GM12878 (cell line): ENCODE data around the gene KDM1B. TPM values are rescaled to one million over a fixed set of nuclear protein-coding genes. Genes with fewer than 3 reads are reported as not detected.

Experiments
- ASH2L ChIP-seq: fragments of 300-600, 200-600 bp; sonication (generic); IDR thresholded peaks from 2 replicates; pipeline ENCODE4 v1.6.1; 2017; ENCODE audit warnings: low read depth, mild to moderate bottlenecking, borderline replicate concordance
- BCLAF1 ChIP-seq: fragments of 450-650 bp; IDR thresholded peaks from 2 replicates; pipeline ENCODE4 v1.6.1; 2017; ENCODE audit warnings: antibody characterized with exemption, mild to moderate bottlenecking, moderate library complexity
- CBX5 ChIP-seq: sonication (generic); IDR thresholded peaks from 2 replicates; pipeline ENCODE4 v1.6.1; 2016; ENCODE audit warnings: low read depth, moderate library complexity, mild to moderate bottlenecking, inconsistent platforms
- CHD4 ChIP-seq: fragments of 200-600 bp; sonication (generic); IDR thresholded peaks from 2 replicates; pipeline ENCODE4 v1.6.1; 2016; ENCODE audit warnings: mild to moderate bottlenecking
- CREM ChIP-seq: IDR thresholded peaks from 2 replicates; pipeline ENCODE4 v1.6.1; 2014; ENCODE audit warnings: antibody characterized with exemption, low read depth
- EED ChIP-seq: sonication (generic); IDR thresholded peaks from 2 replicates; pipeline ENCODE4 v1.6.1; 2016; ENCODE audit warnings: antibody characterized with exemption, low read depth
- FOS ChIP-seq: IDR thresholded peaks from 3 replicates; pipeline ENCODE4 v1.6.1; 2011; ENCODE audit warnings: borderline replicate concordance; ENCODE audit not compliant: insufficient read length; ENCODE audit errors: extremely low read depth
- HSF1 ChIP-seq: fragments of 150-350 bp; IDR thresholded peaks from 2 replicates; pipeline ENCODE4 v1.6.1; 2014; ENCODE audit warnings: mild to moderate bottlenecking, low read depth, low read length
- IKZF1 ChIP-seq: fragments of 450-650 bp; conservative IDR thresholded peaks from 2 replicates; pipeline ENCODE4 v1.6.1; 2017; ENCODE audit warnings: antibody characterized with exemption, mild to moderate bottlenecking
- IKZF2 ChIP-seq, 2 experiments: fragments of 450-650 bp; IDR thresholded peaks; 2 replicates each; pipeline ENCODE4 v1.6.1; 2017; ENCODE audit warnings: mild to moderate bottlenecking in 2 of 2, moderate library complexity in 2 of 2
- JUNB ChIP-seq: IDR thresholded peaks from 2 replicates; pipeline ENCODE4 v1.6.1; 2016; ENCODE audit warnings: antibody characterized with exemption, mild to moderate bottlenecking
- MEF2A ChIP-seq: IDR thresholded peaks from 2 replicates; pipeline ENCODE4 v1.6.1; 2011; ENCODE audit warnings: low read depth, mild to moderate bottlenecking, low read length, moderate library complexity; ENCODE audit not compliant: insufficient read depth
- MTA3 ChIP-seq: IDR thresholded peaks from 2 replicates; pipeline ENCODE4 v1.6.1; 2012; ENCODE audit warnings: low read length, inconsistent platforms, borderline replicate concordance
- MXI1 ChIP-seq: fragments of 150-350 bp; IDR thresholded peaks from 2 replicates; pipeline ENCODE4 v1.6.1; 2011; ENCODE audit warnings: low read depth, mild to moderate bottlenecking, inconsistent platforms, low read length, improper control_type of control experiment
- NBN ChIP-seq: fragments of 450-650 bp; IDR thresholded peaks from 2 replicates; pipeline ENCODE4 v1.6.1; 2016
- NFIC ChIP-seq: IDR thresholded peaks from 2 replicates; pipeline ENCODE4 v1.6.1; 2012; ENCODE audit warnings: low read depth, mild to moderate bottlenecking, inconsistent platforms, low read length, moderate library complexity
- NKRF ChIP-seq: fragments of 450-650 bp; conservative IDR thresholded peaks from 2 replicates; pipeline ENCODE4 v1.6.1; 2017; ENCODE audit warnings: mild to moderate bottlenecking, moderate library complexity
- PAX5 ChIP-seq: IDR thresholded peaks from 2 replicates; pipeline ENCODE4 v1.6.1; 2011; ENCODE audit warnings: low read depth, low read length, borderline replicate concordance
- POLR2A ChIP-seq: IDR thresholded peaks from 2 replicates; pipeline ENCODE4 v1.6.1; 2011; ENCODE audit warnings: low read depth, mild to moderate bottlenecking, low read length
- RUNX3 ChIP-seq: IDR thresholded peaks from 2 replicates; pipeline ENCODE4 v1.6.1; 2012; ENCODE audit warnings: low read length, inconsistent platforms
- SKIL ChIP-seq: fragments of 450-650 bp; IDR thresholded peaks from 2 replicates; pipeline ENCODE4 v1.6.1; 2017; ENCODE audit warnings: mild to moderate bottlenecking, low read depth, inconsistent platforms; ENCODE audit not compliant: poor library complexity, severe bottlenecking
- SMC3 ChIP-seq: IDR thresholded peaks from 2 replicates; pipeline ENCODE4 v1.6.1; 2011; ENCODE audit warnings: low read length, improper control_type of control experiment, borderline replicate concordance
- TARDBP ChIP-seq: IDR thresholded peaks from 2 replicates; pipeline ENCODE4 v1.6.1; 2016; ENCODE audit warnings: borderline replicate concordance
- TCF12 ChIP-seq: IDR thresholded peaks from 2 replicates; pipeline ENCODE4 v1.6.1; 2011; ENCODE audit warnings: low read depth, mild to moderate bottlenecking, low read length
- polyA plus RNA-seq, 11 experiments: library from polyadenylated mRNA; depleted of rRNA in 4 of 11; unstranded in 6 of 11; stranded (reverse) in 5 of 11; fragments of >200 nt; fragmentation: Nextera tagmentation in 4 of 11; fragmentation: Illumina TruSeq in 1 of 11; extraction: Ambion mirVana in 4 of 11; extraction: Trizol in 1 of 11; gene quantifications; 1 replicate in 1 of 11; 2 replicates in 10 of 11; pipeline versions ENCODE4 v1.2.1 to v1.2.3, GENCODE V29; 2011 to 2016; ENCODE audit warnings: inconsistent platforms in 2 of 11, missing spikeins in 2 of 11, low read depth in 1 of 11
- total RNA-seq, 4 experiments: library from RNA; depleted of rRNA in 3 of 4; stranded (reverse); fragments of >200 nt in 3 of 4; fragmentation: Illumina TruSeq in 1 of 4; extraction: Trizol in 1 of 4; gene quantifications; 2 replicates each; pipeline versions ENCODE4 v1.2.1 to v1.2.3, GENCODE V29; 2013 to 2021

KDM1B gene
- total and polyA plus RNA-seq, 10 of the 15 experiments (the other 5 are each of a cell fraction or from before 2014, with no cell fraction given) = 1.7 to 22.5 (median 13.9) TPM

GRCh38 chr6:18155864-18156421 lies 721 bp downstream of the KDM1B start (continued):
- TF ChIP-seq MEF2A = 0 out of 2 replicates have a peak, but pooled peaks have one; percentile 36
- peak; percentile 53 to 67; a peak in 2 of 4 replicates for TF ChIP-seq IKZF2 (IDR thresholded peaks at IDR 0.05)
- TF ChIP-seq CHD4 = no peak
- TF ChIP-seq CBX5 = 0 out of 2 replicates have a peak, but pooled peaks have one; percentile 38
- TF ChIP-seq NFIC = peak; percentile 65; the same call in 1 of the 2 replicates
- peak; percentile 37 for TF ChIP-seq NKRF
- no peak for TF ChIP-seq HSF1
- no peak for TF ChIP-seq BCLAF1
- TF ChIP-seq TCF12 = peak; percentile 74
- TF ChIP-seq POLR2A = no peak
- TF ChIP-seq JUNB = peak; percentile 13; the same call in 1 of the 2 replicates
- TF ChIP-seq RUNX3 = peak; percentile 75
- peak; percentile 62; the same call in 1 of the 2 replicates for TF ChIP-seq MTA3
- peak; percentile 17; the same call in 1 of the 2 replicates for TF ChIP-seq SMC3
- TF ChIP-seq NBN = peak; percentile 46; the same call in 1 of the 2 replicates
- no peak for TF ChIP-seq FOS
- no peak for TF ChIP-seq ASH2L
- peak; percentile 66 for TF ChIP-seq IKZF1
- 0 out of 2 replicates have a peak, but pooled peaks have one; percentile 27 for TF ChIP-seq MXI1
- TF ChIP-seq TARDBP = no peak
- peak; percentile 89 for TF ChIP-seq EED
- TF ChIP-seq PAX5 = peak; percentile 92; the same call in 1 of the 2 replicates
- TF ChIP-seq CREM = peak; percentile 42; the same call in 1 of the 2 replicates
- TF ChIP-seq SKIL = peak; percentile 33
